Colon (tissue), 2 donors: Measurements from ENCODE around the gene AHNAK.
"Not testable (repeated sequence)": the region's sequence is repeated elsewhere in the genome, so short reads cannot be mapped to it uniquely, and the experiment has no call there.

Source experiments
- FAIRE-seq: peaks from 2 replicates; lab custom pipeline; 2012; peaks lifted over from hg19 to GRCh38; lab: Jason Lieb, UNC
- donor health status: control.
- donor health status: control.

AHNAK gene

GRCh38 chr11:62459080-62459479, 87.5 kb downstream of the AHNAK start:
- no peak for FAIRE-seq

- no peak for FAIRE-seq
These were observed 88.2 kb downstream of the AHNAK start for GRCh38 chr11:62458212-62459002.

DNA sequence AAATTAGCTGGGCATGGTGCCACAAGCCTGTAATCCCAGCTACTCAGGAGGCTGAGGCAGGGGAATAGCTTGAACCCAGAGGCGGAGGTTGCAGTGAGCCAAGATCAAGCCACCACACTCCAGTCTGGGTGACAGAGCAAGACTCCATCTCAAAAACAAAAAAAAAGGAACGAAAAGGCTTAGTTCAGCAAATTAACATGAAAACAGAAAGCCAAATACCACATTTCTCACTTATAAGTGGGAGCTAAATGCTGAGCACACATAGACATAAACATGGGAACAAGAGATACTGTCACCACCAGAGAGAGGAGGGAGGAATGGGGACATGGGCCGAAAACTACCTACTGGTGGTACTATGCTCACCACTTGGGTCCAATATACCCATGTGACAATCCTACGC, 89.1 kb downstream of the AHNAK start:
- no peak for FAIRE-seq

- no peak for FAIRE-seq
These were observed 90.0 kb downstream of the AHNAK start for GRCh38 chr11:62456630-62457029.

- no peak for FAIRE-seq
These were observed 93.7 kb downstream of the AHNAK start for GRCh38 chr11:62452839-62453468.

GRCh38 chr11:62452261-62452660, 94.3 kb downstream of the AHNAK start:
- no peak for FAIRE-seq

DNA sequence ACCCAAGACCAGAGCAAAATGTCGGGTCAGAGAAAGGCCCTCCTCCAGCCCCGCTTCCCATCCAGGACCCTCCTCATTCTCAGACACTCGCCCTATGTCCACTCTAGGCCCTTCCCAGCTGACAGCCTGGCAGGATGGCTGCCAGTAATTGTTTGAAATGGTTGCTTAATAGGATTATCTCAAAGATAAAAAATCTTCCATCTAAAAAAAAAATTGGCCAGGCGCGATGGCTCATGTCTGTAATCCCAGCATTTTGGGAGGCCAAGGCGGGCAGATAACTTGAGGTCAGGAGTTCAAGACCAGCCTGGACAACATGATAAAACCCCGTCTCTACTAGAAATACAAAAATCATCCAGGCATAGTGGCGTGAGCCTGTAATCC, 95.4 kb downstream of the AHNAK start:
- no peak for FAIRE-seq

GRCh38 chr11:62450543-62451240, 95.9 kb downstream of the AHNAK start:
- no peak for FAIRE-seq

GRCh38 chr11:62449912-62450311, 96.7 kb downstream of the AHNAK start:
- not testable (repeated sequence) for FAIRE-seq

GRCh38 chr11:62449451-62449851, 97.2 kb downstream of the AHNAK start:
- no peak for FAIRE-seq

GRCh38 chr11:62446091-62446490, 100.5 kb downstream of the AHNAK start:
- no peak for FAIRE-seq

- FAIRE-seq = no peak
These were observed 101.3 kb downstream of the AHNAK start for GRCh38 chr11:62445314-62445740.

DNA sequence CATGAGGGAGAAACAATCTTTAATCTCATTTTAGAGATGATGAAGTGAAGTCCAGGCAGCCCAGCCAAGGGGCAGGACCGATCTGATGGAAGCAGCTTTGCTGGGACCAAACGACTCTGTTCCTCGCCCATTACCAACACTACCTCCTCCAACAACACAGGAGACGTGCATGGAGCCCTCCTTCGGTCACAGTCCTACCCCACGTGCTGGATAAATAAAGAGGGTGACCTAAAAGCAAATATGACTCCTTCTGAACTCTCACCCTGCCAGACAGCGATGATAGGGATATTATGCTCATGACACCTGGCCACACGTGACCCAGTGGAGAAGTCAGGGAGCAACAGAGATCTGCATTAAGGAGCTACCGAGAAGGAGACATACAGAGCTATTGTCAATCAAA, 101.8 kb downstream of the AHNAK start:
- no peak for FAIRE-seq

DNA sequence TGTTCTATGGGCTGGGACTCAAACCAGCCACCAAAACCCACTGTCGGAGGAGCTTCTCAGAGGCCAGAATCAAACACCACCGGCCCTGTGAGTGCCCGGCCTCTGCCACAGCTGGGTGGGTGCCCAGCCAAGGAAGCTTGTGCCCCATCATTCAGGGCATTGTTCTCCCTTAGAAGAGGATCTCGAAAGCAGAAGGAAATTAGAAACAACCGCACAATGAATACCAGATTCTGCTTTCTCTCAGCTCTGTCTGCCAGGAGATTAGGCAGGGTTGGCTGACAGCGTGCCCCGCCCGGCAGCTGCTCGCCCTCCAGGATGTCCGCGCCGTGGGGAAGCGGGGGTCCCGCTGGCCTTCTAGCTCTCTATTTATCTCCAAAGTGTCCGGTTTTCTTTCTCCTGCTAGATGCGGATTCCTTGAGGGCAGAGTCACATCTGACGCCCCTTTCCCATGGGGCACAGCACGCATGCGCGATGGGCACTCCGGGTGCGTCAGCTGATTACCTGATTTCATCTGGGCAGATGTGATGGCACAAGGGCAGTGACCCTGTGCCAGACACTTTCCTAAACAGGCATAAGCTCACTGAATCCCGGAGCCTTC, 102.3 kb downstream of the AHNAK start:
- FAIRE-seq = no peak

DNA sequence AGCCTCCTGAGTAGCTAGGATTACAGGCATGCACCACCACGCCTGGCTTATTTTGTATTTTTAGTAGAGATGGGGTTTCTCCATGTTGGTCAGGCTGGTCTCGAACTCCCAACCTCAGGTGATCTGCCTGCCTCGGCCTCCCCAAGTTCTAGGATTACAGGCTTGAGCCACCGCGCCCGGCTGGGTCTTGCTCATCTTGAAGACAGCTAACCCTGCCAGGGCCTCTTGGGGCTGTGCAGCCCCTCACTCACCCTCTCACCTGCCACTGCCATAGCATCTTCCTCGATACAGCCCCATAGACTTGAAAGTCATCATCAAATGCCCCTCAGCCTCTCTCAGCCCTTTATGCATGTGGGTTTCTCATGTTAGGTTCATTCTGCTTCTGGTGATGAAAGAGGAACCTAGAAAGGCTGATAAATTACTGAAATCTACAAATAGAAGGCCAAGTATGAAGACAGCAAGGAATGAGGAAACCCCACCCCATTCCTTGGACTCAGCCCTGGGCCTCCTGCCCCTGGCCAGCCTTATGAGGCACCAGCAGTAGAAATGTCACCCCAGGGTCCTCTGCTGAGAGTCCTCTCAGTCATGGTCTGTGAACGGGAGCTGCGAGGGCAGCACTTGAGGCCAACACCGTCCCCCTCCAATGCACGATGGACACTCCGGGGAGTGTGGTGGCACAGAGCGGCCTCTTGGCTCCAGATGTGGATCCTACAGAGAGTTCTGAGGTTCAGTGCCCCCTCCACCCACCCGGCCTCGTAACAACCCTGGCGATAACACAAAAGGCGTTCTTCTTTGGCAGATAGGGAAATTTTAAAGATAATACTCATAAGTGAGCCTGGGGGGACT, 103.0 kb downstream of the AHNAK start:
- no peak for FAIRE-seq

DNA sequence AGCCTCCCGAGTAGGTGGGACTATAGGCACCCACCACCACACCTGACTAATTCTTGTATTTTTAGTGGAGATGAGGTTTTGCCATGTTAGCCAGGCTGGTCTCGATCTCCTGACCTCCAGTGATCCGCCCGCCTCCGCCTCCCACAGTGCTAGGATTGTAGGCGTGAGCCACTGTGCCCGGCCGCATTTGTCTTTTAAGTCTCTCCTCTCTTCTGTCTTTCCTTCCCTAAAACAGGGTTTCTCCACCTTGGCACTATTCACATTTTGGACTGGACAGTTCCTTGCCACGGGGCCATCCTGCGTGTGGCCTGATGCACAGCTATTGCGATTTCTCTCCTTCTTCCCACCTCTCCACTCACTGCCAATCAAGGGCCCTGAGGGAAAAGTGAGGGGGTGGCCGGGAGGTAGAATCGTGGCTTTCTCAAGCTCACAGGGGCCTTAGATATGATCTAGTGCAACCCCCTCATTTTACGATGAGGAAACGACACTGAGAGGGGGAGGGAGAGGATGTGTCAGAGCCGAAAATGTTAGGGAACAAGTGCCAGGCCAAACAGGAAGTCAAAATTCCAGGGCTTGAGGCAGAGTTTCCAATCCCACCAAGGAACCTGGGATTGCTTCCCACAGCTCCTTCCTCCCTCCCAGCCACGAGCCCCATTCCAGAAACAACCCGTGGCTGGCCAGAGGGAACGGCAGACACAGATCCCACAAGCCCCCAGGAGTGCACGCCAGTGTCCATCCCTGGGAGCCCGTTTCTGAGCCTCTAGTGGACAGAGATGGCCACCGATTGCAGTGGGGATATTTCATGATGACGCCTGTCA, 106.6 kb downstream of the AHNAK start:
- no peak for FAIRE-seq

DNA sequence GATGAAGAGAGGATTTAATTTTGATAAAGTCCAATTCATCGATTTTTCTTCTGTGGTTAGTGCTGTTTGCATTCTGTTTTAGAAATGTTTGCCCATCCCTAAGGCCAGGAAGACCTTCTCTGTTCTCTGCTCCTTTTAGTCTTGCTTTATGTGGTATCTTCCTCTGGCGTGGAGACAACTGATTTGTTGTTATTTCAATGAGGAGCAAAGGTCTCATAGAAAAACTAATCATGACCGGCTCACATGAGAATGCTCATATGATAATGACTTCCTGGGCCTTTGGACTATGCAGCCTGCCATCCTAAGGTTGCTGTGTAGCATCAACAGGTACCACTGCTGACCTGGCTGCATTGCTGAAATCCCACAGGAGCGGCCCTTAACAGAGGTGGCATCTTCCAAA, 108.0 kb downstream of the AHNAK start:
- no peak for FAIRE-seq

DNA sequence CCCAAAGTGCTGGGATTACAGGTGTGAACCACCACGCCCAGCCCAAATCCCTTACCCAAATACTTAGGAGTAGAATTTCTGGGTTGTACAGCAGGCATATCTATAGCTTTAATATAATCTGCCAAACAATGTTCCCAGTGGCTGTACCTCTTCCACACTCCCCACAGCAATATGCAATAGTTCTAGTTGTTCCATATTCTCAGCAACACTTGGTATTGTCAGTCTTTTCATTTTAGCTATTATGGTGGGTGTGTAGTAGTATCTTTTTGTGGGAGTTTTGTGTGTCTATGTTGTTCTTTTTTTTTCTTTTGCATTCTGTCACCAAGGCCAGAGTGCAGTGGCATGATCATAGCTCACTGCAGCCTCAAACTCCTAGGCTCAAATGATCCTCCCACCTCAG, 109.0 kb downstream of the AHNAK start:
- no peak for FAIRE-seq

DNA sequence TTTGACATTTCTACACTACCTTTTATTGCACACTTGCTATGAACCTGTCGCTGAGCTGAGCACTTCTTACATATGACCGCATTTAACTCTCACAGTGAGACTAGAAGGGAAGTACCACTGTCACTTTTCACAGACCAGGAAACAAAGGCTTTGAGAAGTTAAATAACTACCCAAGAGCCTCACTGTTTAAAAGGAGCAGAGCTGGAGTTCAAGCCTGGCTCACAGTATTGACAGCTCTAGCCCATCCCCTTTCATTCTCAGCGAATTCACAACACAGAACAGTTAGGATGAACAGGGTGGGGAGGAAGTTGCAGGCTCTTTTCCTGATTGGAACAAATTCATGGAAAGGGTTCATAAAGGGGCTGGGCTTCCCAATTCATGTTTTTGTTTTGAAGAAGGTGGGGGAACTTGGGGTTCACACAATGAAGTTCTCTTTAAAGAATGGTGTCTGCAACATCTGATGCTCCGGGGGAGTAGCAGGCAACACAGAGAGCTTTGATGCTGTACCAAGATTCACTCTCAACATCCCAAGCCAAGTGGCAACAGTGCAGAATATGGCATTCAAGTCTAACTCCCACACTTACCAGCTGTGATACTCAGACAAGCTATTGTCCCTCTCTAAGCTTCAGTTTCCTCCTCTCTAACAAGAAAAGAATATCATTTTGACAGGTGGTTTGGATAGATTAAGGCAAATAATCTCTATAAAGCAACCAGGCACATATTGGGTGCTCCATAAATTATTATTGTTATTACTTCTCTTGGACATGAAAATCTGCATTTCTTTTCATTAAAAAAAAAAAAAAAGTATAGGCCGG, 110.6 kb downstream of the AHNAK start:
- FAIRE-seq = no peak

GRCh38 chr11:62433904-62434276, 112.7 kb downstream of the AHNAK start:
- FAIRE-seq = no peak
